NCI-H446 (cell line): ENCODE data around the gene CELF2.
"Not testable (repeated sequence)": the region's sequence is repeated elsewhere in the genome, so short reads cannot be mapped to it uniquely, and the experiment has no call there.

Experiments used
- DNase-seq, 2 experiments: peaks; one replicate each; lab custom pipeline; 2025; lab: John Stamatoyannopoulos, UW

The CELF2 gene

DNA sequence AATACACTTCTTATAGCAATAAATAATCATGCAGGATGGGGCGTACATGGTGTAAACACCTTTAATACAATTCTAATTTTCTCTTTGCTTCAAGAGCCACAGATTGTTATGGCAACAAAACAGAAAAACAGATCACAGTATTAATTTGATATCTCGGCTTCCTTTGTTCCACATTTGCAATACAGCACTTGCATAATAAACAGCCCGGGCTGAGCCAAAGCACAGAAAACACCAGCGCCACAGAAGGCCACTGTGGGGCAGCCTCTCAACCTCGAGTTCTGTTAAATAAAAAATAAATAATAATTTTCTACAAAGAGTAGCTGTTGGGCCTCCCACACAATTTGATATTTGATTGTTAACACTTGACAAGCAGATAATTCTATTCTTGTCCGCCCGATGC is 337.9 kb downstream of the CELF2 start:
- no peak for DNase-seq

DNA sequence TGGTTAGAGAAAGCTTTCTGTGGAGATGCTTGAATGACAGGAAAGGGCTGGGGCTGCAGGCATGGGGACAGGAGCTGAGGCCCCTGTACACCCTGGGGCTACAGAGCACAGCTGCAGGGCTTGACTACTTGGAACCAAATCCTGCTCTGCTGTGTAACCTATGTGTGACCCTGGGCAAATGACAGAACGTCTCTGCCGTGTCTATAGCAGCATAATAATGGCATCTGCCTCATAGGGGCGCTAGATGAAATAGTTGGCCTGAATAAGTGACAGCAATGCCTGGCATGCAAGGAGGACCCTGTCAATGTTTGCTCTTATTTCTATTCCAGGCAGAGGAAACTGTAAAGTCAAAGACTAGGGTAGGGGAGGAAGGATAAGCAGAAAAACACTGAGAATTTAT is 339.8 kb downstream of the CELF2 start:
- no peak for DNase-seq

GRCh38 chr10:11358011-11358410 is 340.3 kb downstream of the CELF2 start:
- no peak for DNase-seq

DNA sequence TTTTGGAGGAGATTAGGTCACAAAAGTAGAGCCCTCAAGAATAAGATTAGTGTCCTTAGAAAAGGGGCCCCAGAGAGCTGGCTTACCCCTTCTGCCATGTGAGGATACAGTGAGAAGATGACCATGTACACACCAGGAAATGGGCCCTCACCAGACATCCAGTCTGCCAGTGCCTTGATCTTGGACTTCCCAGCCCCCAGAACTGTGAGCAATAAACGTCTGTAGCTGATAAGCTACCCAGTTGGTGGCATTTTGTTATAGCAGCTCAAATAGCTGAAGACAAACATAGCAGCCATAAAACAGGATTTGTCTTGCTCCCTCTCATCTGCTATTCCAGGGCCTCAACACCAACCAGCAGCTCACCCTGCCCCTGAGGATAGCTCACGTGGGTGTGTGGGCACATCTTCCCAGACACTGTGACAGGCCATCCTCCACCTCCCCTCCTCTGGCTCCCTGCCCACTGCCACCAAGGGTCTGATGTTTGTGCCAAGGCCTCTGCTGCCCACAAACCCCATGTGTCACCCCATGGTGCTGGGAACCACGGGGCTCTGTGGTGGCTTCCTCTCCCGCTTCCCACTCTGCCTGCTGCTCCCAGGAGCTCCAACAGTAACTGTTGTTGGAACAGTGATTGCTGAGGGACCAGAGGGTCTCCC is 341.4 kb downstream of the CELF2 start:
- DNase-seq = no peak

DNA sequence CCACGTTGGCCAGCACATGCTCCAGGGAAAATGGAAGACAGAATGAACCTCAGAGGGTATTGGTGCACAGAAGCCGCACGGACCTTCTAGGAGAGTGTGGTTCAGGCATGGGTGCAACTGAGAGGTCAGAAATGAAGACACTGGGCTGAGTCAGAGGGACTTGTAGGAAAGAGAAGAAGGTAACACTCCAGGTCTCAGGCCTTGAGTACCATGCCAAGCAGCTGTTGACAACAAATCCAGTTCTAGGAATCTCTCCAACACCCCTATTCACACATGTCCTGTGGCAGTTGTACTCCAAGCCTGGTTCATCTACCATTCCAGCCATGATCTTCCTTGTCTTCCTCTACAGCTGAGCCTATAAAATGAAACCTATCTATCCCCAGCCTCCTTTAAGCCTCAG is 342.2 kb downstream of the CELF2 start:
- DNase-seq = no peak

GRCh38 chr10:11363497-11363896 is 345.8 kb downstream of the CELF2 start:
- no peak for DNase-seq

- no peak for DNase-seq
Measured at GRCh38 chr10:11364241-11364640, 346.6 kb downstream of the CELF2 start.

GRCh38 chr10:11366889-11367288 is 349.2 kb downstream of the CELF2 start:
- DNase-seq = not testable (repeated sequence)

DNA sequence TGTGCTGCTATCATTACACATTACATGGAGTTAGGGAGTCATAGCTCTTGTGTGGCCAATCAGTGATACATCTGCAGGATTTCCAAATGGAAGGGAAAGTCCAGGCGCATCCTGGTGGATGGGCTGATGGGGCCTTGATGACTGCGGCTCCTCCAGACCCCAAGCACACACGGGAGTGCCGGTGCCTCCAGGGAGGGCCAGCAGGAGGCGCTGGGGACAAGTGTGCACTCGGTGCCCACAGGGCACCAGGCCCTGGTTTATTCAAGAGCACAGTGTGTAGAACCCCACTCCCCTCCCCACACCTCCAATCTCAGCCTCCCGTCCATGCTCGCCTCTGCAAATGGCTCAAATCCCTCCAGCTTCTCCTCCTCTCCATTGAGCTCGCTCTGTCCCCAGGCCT is 349.8 kb downstream of the CELF2 start:
- no peak for DNase-seq

GRCh38 chr10:11373717-11374171 is 356.1 kb downstream of the CELF2 start:
- no peak for DNase-seq

DNA sequence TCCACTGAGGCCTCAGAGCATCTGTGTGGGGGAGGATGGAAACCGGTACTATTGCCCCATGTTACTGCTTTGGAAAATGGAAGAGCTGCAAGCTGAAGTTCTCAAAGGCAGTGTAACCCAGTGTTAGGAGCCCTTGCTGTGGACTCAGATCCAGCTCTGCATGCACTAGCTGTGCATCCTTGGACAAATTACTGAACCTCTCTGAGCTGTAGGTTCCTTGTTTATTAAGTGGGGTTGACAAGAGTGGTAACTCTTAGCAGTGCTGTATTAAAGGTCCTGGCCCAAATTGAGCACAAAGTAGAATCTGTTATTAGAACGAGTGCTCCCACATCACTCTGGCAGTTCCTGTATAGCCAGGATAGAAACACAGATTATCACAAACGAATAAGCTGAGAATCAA is 359.6 kb downstream of the CELF2 start:
- DNase-seq = no peak

- no peak for DNase-seq
Measured at GRCh38 chr10:11378835-11379234, 361.2 kb downstream of the CELF2 start.

DNA sequence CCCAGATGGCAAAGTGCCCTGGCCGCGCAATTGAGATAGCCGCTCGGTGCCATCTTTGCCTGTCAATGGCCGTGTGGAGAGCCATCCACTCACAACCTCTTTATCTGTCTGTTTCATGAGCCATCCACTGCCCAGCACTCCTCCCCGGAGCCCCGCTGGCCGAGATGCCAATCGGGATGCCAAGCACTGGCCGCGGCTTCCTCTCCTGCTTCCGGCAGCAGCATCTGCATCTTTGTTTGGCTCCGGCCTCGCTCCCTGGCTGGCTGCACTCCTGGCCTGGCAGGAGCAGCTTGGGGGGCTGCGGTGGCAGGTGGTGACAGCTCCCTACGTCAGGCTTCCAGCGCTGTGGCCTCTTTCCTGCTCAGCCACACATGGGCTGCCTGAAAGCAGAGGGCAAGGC is 362.1 kb downstream of the CELF2 start:
- DNase-seq = no peak

GRCh38 chr10:11381023-11381422 is 363.4 kb downstream of the CELF2 start:
- DNase-seq = no peak

GRCh38 chr10:11381511-11381910 is 363.8 kb downstream of the CELF2 start:
- no peak for DNase-seq

DNA sequence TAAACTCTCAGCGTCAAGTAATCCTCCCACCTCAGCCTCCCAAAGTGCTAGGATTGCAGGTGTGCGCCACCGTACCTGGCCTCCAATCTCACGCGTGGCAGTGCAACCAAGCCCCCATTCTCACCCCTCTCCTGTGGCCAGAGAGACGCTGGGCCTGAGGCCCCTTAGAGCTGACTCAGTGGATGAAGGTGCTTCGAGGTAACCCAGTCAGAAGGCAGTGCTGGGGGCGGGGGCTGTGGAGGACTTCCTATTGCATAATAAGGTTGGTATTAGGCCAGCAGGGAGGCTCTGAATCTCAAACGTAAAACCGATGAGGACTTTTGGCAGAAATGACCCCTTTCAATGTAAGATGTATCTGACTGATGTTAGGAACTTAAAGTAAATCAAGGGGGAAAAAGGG is 364.5 kb downstream of the CELF2 start:
- no peak for DNase-seq

DNA sequence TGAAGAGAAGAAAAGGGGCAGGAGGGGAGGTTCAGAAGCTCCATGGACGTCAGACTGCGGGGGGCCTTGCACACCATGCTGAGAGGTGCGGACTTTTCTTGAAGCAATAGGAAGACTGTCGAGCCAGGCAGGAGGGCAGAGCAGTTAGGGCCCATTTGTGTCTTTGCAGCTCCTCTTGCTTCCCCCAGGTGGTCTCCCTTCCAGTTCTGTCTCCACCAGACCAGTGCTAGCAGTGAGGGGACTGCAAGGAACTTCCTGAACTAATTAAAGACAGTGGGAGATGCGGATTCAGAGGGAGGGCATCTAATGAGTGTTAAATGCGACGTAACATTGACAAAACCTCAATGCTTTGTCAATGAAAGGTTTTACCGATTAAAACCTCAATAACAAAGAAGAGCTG is 368.4 kb downstream of the CELF2 start:
- no peak for DNase-seq
